ENCODE measurements around the gene ENPP3.

The ENPP3 gene

DNA sequence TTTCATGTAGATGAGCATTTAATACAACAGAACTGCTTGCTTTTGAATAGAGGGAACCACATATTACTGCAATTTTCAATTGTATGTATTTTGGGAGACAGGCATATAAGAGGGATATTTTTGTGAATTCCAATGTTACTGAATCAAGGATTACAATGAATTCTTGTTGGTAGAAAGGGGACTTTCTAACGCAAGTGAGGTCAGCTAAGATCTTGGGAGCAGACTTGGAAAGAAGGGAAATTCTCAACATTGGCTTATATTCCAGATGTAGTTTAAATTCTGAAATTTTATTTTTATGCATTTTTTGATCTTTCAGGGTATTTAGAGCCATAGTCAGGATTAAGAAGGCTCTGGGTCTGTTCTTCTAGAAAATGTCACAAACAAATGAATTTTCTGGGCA, 117.0 kb downstream of the ENPP3 start (continued):
- TF ChIP-seq, protein P1, sequence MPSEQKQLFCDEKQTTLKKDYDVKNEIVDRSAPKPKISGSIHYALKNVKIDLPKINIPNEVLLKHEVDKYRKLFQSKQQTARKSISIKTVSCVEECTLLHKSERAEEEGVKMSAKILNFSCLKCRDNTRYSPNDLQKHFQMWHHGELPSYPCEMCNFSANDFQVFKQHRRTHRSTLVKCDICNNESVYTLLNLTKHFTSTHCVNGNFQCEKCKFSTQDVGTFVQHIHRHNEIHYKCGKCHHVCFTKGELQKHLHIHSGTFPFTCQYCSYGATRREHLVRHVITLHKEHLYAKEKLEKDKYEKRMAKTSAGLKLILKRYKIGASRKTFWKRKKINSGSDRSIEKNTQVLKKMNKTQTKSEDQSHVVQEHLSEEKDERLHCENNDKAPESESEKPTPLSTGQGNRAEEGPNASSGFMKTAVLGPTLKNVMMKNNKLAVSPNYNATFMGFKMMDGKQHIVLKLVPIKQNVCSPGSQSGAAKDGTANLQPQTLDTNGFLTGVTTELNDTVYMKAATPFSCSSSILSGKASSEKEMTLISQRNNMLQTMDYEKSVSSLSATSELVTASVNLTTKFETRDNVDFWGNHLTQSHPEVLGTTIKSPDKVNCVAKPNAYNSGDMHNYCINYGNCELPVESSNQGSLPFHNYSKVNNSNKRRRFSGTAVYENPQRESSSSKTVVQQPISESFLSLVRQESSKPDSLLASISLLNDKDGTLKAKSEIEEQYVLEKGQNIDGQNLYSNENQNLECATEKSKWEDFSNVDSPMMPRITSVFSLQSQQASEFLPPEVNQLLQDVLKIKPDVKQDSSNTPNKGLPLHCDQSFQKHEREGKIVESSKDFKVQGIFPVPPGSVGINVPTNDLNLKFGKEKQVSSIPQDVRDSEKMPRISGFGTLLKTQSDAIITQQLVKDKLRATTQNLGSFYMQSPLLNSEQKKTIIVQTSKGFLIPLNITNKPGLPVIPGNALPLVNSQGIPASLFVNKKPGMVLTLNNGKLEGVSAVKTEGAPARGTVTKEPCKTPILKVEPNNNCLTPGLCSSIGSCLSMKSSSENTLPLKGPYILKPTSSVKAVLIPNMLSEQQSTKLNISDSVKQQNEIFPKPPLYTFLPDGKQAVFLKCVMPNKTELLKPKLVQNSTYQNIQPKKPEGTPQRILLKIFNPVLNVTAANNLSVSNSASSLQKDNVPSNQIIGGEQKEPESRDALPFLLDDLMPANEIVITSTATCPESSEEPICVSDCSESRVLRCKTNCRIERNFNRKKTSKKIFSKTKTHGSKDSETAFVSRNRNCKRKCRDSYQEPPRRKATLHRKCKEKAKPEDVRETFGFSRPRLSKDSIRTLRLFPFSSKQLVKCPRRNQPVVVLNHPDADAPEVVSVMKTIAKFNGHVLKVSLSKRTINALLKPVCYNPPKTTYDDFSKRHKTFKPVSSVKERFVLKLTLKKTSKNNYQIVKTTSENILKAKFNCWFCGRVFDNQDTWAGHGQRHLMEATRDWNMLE (tag by site-specific recombination; conservative IDR thresholded peaks at IDR 0.05; ENCODE audit: low read depth) = no peak
- TF ChIP-seq, protein P2, sequence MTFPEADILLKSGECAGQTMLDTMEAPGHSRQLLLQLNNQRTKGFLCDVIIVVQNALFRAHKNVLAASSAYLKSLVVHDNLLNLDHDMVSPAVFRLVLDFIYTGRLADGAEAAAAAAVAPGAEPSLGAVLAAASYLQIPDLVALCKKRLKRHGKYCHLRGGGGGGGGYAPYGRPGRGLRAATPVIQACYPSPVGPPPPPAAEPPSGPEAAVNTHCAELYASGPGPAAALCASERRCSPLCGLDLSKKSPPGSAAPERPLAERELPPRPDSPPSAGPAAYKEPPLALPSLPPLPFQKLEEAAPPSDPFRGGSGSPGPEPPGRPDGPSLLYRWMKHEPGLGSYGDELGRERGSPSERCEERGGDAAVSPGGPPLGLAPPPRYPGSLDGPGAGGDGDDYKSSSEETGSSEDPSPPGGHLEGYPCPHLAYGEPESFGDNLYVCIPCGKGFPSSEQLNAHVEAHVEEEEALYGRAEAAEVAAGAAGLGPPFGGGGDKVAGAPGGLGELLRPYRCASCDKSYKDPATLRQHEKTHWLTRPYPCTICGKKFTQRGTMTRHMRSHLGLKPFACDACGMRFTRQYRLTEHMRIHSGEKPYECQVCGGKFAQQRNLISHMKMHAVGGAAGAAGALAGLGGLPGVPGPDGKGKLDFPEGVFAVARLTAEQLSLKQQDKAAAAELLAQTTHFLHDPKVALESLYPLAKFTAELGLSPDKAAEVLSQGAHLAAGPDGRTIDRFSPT (tag by site-specific recombination; IDR thresholded peaks at IDR 0.05) = no peak
- no peak for TF ChIP-seq ZNF560 (tag by site-specific recombination; IDR thresholded peaks at IDR 0.05; ENCODE audit: borderline replicate concordance)

DNA sequence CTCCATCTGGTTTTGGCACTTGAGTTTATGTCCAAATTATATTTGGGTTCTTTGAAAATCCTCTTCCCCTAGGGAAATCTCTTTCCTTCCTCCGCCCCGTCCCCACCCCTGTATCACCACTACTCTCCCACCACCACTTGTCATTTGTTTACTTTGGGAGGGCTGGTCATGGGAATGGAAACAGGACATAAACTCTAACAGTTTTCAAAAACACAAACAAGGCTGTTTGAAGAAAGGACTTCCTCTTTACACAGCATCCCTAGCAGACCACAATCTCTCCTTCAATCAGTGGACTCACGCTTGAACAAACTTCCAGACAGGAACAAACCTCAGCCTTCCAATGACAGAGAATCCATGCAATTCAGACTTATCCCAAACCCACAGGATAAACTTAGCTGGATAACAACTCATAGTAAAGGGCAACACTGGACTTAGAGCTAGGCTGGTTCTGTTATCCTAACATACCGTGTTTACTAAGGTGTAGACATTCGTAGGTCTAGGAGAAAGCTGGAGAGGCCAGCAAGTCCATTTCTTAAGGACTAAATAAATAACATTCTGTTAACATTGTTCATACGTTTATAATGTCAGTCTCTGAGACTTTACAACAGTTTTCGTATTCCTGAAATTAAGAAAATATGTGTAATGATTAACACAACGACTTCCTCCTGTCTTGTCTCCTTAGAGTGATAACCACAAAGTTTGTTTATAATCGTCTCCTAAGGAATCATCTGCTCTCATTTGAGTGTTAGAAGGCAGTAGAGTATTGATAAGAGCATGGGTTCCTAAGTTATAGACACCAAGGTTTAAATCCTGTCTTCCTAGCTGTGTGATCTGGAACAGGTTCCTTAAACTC, 117.8 kb downstream of the ENPP3 start:
- no peak overlapping the region for H3K27ac ChIP-seq (ENCODE audit: extremely low read depth, low read depth, low read length)
- H3K4me3 ChIP-seq (ENCODE audit: low read depth, low read length) = no peak overlapping the region
- H3K36me3 ChIP-seq (ENCODE audit: control insufficient read depth in 2 of 2, insufficient read depth in 1 of 2, low read length in 2 of 2) = no peaks in the 10 kb centered on the region
- ChIA-PET CTCF (interaction anchor here (0.6 to 0.9 kb wide), 3 partner anchors 18 to 731 kb away, joined by 3 to 7 read pairs (median 4); no protein-coding TSS in a partner anchor), POLR2A (no interaction called here)
- H3K4me1 ChIP-seq (ENCODE audit: control insufficient read depth, insufficient read depth, low read length) = peaks cover 9% of the 10 kb centered on the region
- H3K9me3 ChIP-seq (ENCODE audit: control insufficient read depth, insufficient read depth, low read depth, low read length) = no peaks in the 10 kb centered on the region
- TF ChIP-seq HOXA7 (CRISPR knock-in tag; IDR thresholded peaks at IDR 0.05; ENCODE audit: borderline replicate concordance) (no peak), SP2 (tag by site-specific recombination; IDR thresholded peaks at IDR 0.05) (no peak), ZNF133 (tag by site-specific recombination; IDR thresholded peaks at IDR 0.05) (no peak), ZNF2 (tag by site-specific recombination; IDR thresholded peaks at IDR 0.05) (no peak), ZNF701 (tag by site-specific recombination; IDR thresholded peaks at IDR 0.05) (no peak), ZSCAN23 (tag by site-specific recombination; IDR thresholded peaks at IDR 0.05) (no peak), ZNF341 (tag by site-specific recombination; IDR thresholded peaks at IDR 0.05; ENCODE audit: low read depth) (no peak), SP3 (tag by site-specific recombination; IDR thresholded peaks at IDR 0.05) (no peak), KLF1 (tag by site-specific recombination; IDR thresholded peaks at IDR 0.05) (peak; percentile 95), ZNF585B (tag by site-specific recombination; IDR thresholded peaks at IDR 0.05) (no peak), ZNF610 (tag by site-specific recombination; IDR thresholded peaks at IDR 0.05; ENCODE audit: borderline replicate concordance) (no peak)
- TF ChIP-seq, protein P3, sequence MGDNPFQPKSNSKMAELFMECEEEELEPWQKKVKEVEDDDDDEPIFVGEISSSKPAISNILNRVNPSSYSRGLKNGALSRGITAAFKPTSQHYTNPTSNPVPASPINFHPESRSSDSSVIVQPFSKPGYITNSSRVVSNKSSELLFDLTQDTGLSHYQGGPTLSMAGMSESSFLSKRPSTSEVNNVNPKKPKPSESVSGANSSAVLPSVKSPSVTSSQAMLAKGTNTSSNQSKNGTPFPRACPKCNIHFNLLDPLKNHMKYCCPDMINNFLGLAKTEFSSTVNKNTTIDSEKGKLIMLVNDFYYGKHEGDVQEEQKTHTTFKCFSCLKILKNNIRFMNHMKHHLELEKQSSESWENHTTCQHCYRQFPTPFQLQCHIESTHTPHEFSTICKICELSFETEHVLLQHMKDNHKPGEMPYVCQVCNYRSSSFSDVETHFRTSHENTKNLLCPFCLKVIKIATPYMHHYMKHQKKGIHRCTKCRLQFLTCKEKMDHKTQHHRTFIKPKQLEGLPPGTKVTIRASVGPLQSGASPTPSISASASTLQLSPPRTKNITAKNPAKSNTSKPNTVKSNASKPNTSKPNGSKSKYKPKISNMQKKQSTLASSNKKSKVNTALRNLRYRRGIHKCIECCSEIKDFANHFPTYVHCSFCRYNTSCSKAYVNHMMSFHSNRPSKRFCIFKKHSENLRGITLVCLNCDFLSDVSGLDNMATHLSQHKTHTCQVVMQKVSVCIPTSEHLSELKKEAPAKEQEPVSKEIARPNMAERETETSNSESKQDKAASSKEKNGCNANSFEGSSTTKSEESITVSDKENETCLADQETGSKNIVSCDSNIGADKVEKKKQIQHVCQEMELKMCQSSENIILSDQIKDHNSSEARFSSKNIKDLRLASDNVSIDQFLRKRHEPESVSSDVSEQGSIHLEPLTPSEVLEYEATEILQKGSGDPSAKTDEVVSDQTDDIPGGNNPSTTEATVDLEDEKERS (tag by site-specific recombination; IDR thresholded peaks at IDR 0.05) = no peak
- TF ChIP-seq, protein P4, sequence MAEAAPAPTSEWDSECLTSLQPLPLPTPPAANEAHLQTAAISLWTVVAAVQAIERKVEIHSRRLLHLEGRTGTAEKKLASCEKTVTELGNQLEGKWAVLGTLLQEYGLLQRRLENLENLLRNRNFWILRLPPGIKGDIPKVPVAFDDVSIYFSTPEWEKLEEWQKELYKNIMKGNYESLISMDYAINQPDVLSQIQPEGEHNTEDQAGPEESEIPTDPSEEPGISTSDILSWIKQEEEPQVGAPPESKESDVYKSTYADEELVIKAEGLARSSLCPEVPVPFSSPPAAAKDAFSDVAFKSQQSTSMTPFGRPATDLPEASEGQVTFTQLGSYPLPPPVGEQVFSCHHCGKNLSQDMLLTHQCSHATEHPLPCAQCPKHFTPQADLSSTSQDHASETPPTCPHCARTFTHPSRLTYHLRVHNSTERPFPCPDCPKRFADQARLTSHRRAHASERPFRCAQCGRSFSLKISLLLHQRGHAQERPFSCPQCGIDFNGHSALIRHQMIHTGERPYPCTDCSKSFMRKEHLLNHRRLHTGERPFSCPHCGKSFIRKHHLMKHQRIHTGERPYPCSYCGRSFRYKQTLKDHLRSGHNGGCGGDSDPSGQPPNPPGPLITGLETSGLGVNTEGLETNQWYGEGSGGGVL (tag by site-specific recombination; IDR thresholded peaks at IDR 0.05) = peak; percentile 27; the same call in 1 of the 2 replicates
- TF ChIP-seq, protein P5, sequence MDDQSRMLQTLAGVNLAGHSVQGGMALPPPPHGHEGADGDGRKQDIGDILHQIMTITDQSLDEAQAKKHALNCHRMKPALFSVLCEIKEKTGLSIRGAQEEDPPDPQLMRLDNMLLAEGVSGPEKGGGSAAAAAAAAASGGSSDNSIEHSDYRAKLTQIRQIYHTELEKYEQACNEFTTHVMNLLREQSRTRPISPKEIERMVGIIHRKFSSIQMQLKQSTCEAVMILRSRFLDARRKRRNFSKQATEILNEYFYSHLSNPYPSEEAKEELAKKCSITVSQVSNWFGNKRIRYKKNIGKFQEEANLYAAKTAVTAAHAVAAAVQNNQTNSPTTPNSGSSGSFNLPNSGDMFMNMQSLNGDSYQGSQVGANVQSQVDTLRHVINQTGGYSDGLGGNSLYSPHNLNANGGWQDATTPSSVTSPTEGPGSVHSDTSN (CRISPR knock-in tag; IDR thresholded peaks at IDR 0.05) = no peak
- TF ChIP-seq, protein P6, sequence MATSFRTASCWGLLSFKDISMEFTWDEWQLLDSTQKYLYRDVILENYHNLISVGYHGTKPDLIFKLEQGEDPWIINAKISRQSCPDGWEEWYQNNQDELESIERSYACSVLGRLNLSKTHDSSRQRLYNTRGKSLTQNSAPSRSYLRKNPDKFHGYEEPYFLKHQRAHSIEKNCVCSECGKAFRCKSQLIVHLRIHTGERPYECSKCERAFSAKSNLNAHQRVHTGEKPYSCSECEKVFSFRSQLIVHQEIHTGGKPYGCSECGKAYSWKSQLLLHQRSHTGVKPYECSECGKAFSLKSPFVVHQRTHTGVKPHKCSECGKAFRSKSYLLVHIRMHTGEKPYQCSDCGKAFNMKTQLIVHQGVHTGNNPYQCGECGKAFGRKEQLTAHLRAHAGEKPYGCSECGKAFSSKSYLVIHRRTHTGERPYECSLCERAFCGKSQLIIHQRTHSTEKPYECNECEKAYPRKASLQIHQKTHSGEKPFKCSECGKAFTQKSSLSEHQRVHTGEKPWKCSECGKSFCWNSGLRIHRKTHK (tag by site-specific recombination; IDR thresholded peaks at IDR 0.05) = no peak
